C4-2B (cell line): ENCODE results near the gene CPA2.

ENCODE experiments used
- ZFX ChIP-seq: fragments of 450-650 bp; IDR thresholded peaks from 2 replicates; pipeline ENCODE4 v1.6.1; 2017
- TF ChIP-seq, protein P1 (sequence below): fragments of 450-650 bp; conservative IDR thresholded peaks from 2 replicates; pipeline ENCODE4 v1.5.1; 2017; ENCODE audit warnings: mild to moderate bottlenecking

DNA sequence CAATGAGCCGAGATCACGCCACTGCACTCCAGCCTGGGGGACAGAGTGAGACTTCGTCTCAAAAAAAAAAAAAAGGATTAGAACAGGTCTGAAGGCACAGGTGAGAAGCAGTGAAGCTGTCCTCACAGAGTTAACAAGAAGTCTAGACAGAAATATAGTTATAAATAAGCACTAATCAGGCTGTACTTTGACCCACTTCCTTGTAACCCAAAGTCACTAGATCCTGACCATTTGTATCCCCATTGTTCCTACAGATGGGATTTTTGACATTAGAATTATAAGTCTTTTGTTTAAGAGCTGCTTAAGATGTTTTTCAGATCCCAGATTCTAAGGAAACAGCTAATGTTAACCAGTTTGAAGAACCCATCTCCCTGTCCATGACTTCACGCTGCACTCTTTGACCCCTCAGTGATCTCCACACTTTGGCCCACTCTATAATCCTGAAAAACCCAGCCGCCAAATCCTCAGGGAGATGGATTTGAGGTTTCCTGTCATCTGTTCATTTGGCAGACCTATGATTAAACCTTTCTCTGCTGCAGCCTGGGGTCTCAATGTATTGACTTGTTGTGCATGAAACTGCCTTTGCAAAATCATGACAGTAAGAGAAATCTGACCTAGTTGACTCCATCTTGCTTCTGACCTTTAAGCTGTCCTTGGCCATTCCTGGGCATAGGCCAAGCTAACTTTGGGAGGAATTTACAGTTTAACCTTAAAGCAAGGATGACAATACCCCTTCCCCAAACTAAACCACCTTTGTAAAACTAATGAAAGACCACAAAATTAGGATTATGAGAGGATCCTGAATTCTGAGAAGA is 47.6 kb upstream of the CPA2 start:
- TF ChIP-seq, protein P1, sequence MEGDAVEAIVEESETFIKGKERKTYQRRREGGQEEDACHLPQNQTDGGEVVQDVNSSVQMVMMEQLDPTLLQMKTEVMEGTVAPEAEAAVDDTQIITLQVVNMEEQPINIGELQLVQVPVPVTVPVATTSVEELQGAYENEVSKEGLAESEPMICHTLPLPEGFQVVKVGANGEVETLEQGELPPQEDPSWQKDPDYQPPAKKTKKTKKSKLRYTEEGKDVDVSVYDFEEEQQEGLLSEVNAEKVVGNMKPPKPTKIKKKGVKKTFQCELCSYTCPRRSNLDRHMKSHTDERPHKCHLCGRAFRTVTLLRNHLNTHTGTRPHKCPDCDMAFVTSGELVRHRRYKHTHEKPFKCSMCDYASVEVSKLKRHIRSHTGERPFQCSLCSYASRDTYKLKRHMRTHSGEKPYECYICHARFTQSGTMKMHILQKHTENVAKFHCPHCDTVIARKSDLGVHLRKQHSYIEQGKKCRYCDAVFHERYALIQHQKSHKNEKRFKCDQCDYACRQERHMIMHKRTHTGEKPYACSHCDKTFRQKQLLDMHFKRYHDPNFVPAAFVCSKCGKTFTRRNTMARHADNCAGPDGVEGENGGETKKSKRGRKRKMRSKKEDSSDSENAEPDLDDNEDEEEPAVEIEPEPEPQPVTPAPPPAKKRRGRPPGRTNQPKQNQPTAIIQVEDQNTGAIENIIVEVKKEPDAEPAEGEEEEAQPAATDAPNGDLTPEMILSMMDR, result no peak
- no peak for TF ChIP-seq ZFX
